Fibroblast of lung (primary cell): ENCODE results near the gene NCR1. TPM values are rescaled to one million over a fixed set of nuclear protein-coding genes. Genes with fewer than 3 reads are reported as not detected.
"Not testable (repeated sequence)": the region's sequence is repeated elsewhere in the genome, so short reads cannot be mapped to it uniquely, and the experiment has no call there.

ENCODE experiments used
- DNase-seq, 2 donors: peaks; one replicate each; pipeline versions ENCODE4 v3.0.0 to v3.0.0-alpha.2; 2010; ENCODE audit warnings: low read depth in 2 of 2
- H2AFZ ChIP-seq: 2 replicates; pipeline ENCODE4 v1.5.1; 2012; ENCODE audit warnings: low read length, control low read depth, inconsistent platforms
- H3K27ac ChIP-seq: 2 replicates; pipeline ENCODE4 v1.5.1; 2011; ENCODE audit warnings: low read length, control low read depth; ENCODE audit not compliant: insufficient read depth
- H3K27me3 ChIP-seq: 2 replicates; pipeline ENCODE4 v1.5.1; 2011; ENCODE audit warnings: mild to moderate bottlenecking, low read length; ENCODE audit not compliant: control insufficient read depth, insufficient read depth
- H3K36me3 ChIP-seq: 2 replicates; pipeline ENCODE4 v1.5.1; 2011; ENCODE audit warnings: low read length; ENCODE audit not compliant: control insufficient read depth, insufficient read depth
- H3K4me1 ChIP-seq: 2 replicates; pipeline ENCODE4 v1.5.1; 2011; ENCODE audit warnings: low read length; ENCODE audit not compliant: control insufficient read depth, insufficient read depth; ENCODE audit errors: extremely low read depth
- H3K4me2 ChIP-seq: 2 replicates; pipeline ENCODE4 v1.5.1; 2011; ENCODE audit warnings: low read length, control low read depth; ENCODE audit not compliant: insufficient read depth; ENCODE audit errors: extremely low read depth
- H3K4me3 ChIP-seq, 4 experiments: fragments of 200-600 bp in 1 of 4; sonication (generic) in 1 of 4; replicated peaks in 1 of 4; 2 replicates each; pipeline ENCODE4 v1.5.1; 2011 to 2016; ENCODE audit warnings: low read length in 4 of 4, low read depth in 3 of 4, mild to moderate bottlenecking in 3 of 4, control low read depth in 2 of 4, inconsistent platforms in 1 of 4, mixed read lengths in 1 of 4; ENCODE audit not compliant: insufficient read depth in 1 of 4; ENCODE audit errors: control extremely low read depth in 1 of 4
- H3K79me2 ChIP-seq: 2 replicates; pipeline ENCODE4 v1.5.1; 2012; ENCODE audit warnings: mild to moderate bottlenecking, low read length, inconsistent platforms; ENCODE audit not compliant: control insufficient read depth, insufficient read depth
- H3K9ac ChIP-seq: 2 replicates; pipeline ENCODE4 v1.5.1; 2011; ENCODE audit warnings: mild to moderate bottlenecking, low read length, control low read depth; ENCODE audit not compliant: insufficient read depth
- H3K9me3 ChIP-seq: 2 replicates; pipeline ENCODE4 v1.5.1; 2012; ENCODE audit warnings: low read depth, low read length; ENCODE audit not compliant: control insufficient read depth, insufficient read depth
- H4K20me1 ChIP-seq: 2 replicates; pipeline ENCODE4 v1.5.1; 2011; ENCODE audit warnings: low read length; ENCODE audit not compliant: control insufficient read depth, insufficient read depth; ENCODE audit errors: extremely low read depth
- CTCF ChIP-seq, 2 donors: IDR thresholded peaks in 1 of 2; conservative IDR thresholded peaks in 1 of 2; 1 replicate in 1 of 2; 2 replicates in 1 of 2; pipeline ENCODE4 v1.5.1; 2011 to 2012; ENCODE audit warnings: low read length in 2 of 2, control low read depth in 1 of 2, inconsistent platforms in 1 of 2, low read depth in 1 of 2, mild to moderate bottlenecking in 1 of 2
- EZH2 ChIP-seq: IDR thresholded peaks from 2 replicates; pipeline ENCODE4 v1.5.1; 2012; ENCODE audit warnings: low read length, control low read depth, mild to moderate bottlenecking; ENCODE audit errors: missing control alignments
- polyA plus RNA-seq, 2 donors: library from polyadenylated mRNA; depleted of rRNA in 1 of 2; stranded (reverse) in 1 of 2; unstranded in 1 of 2; fragments of >200 nt; gene quantifications; 2 replicates each; pipeline ENCODE4 v1.2.1, GENCODE V29; 2011 to 2012; ENCODE audit warnings: missing spikeins in 1 of 2
- total RNA-seq: library from RNA; depleted of rRNA; stranded (reverse); fragments of >200 nt; gene quantifications from 2 replicates; pipeline ENCODE4 v1.2.1, GENCODE V29; 2014

The NCR1 gene
- total and polyA plus RNA-seq, 2 donors (not counting 1 experiment from before 2014, with no cell fraction given) = not detected

- H4K20me1 ChIP-seq = no peaks in the 10 kb centered on the region
- H3K9me3 ChIP-seq = no peaks in the 10 kb centered on the region
- H3K4me3 ChIP-seq = no peak overlapping the region
- no peak overlapping the region for H3K4me2 ChIP-seq
- no peak overlapping the region for H3K9ac ChIP-seq
- H3K79me2 ChIP-seq = no peaks in the 10 kb centered on the region
- H3K27ac ChIP-seq = no peak overlapping the region
- H3K27me3 ChIP-seq = no peaks in the 10 kb centered on the region
- TF ChIP-seq CTCF (conservative IDR thresholded peaks at IDR 0.05 in 1 of 2, IDR thresholded peaks at IDR 0.05 in 1 of 2; ENCODE audit: low read depth in 1 of 2, low read length in 2 of 2) (no peak), EZH2 (no peak)
- no peaks in the 10 kb centered on the region for H3K36me3 ChIP-seq
- no peak overlapping the region for H2AFZ ChIP-seq
- no peaks in the 10 kb centered on the region for H3K4me1 ChIP-seq
- DNase-seq = no peak
Measured at GRCh38 chr19:54905421-54905802, 536 bp upstream of the NCR1 start.

GRCh38 chr19:54906819-54907218 lies 871 bp downstream of the NCR1 start:
- no peak overlapping the region for H2AFZ ChIP-seq
- H3K27ac ChIP-seq = no peak overlapping the region
- no peaks in the 10 kb centered on the region for H3K9me3 ChIP-seq
- TF ChIP-seq EZH2 (no peak), CTCF (conservative IDR thresholded peaks at IDR 0.05 in 1 of 2, IDR thresholded peaks at IDR 0.05 in 1 of 2; ENCODE audit: low read depth in 1 of 2, low read length in 2 of 2) (no peak)
- H3K4me3 ChIP-seq = no peak overlapping the region
- H4K20me1 ChIP-seq = no peaks in the 10 kb centered on the region
- H3K9ac ChIP-seq = no peak overlapping the region
- H3K36me3 ChIP-seq = no peaks in the 10 kb centered on the region
- no peaks in the 10 kb centered on the region for H3K79me2 ChIP-seq
- no peak for DNase-seq
- H3K27me3 ChIP-seq = no peaks in the 10 kb centered on the region
- H3K4me1 ChIP-seq = no peaks in the 10 kb centered on the region
- no peak overlapping the region for H3K4me2 ChIP-seq

- H3K27me3 ChIP-seq, H3K36me3 ChIP-seq, H2AFZ ChIP-seq, H3K9me3 ChIP-seq, DNase-seq, H3K27ac ChIP-seq, H3K4me2 ChIP-seq, H4K20me1 ChIP-seq, H3K9ac ChIP-seq, H3K79me2 ChIP-seq, H3K4me3 ChIP-seq, H3K4me1 ChIP-seq: not testable (repeated sequence)
Measured at GRCh38 chr19:54907899-54908298, 2.0 kb downstream of the NCR1 start.
